Neutrophil (primary cell): ENCODE data around the gene SUMO2.
"Not testable (repeated sequence)": the region's sequence is repeated elsewhere in the genome, so short reads cannot be mapped to it uniquely, and the experiment has no call there.

Experiments used
- H3K27ac ChIP-seq: fragments of 200-600 bp; sonication (generic); 2 replicates; pipeline ENCODE4 v1.5.1; 2016; ENCODE audit warnings: mild to moderate bottlenecking, moderate library complexity
- H3K27me3 ChIP-seq: fragments of 200-600 bp; sonication (generic); 2 replicates; pipeline ENCODE4 v1.6.0; 2016; ENCODE audit warnings: mild to moderate bottlenecking
- H3K36me3 ChIP-seq: fragments of 200-600 bp; sonication (generic); 2 replicates; pipeline ENCODE4 v1.5.1; 2017
- H3K4me1 ChIP-seq, 2 experiments: fragments of 200-600 bp in 1 of 2; sonication (generic) in 1 of 2; 1 replicate in 1 of 2; 2 replicates in 1 of 2; pipeline versions ENCODE4 v1.5.1 to v1.6.1; 2013 to 2016; ENCODE audit warnings: low read depth in 1 of 2, low read length in 1 of 2, mild to moderate bottlenecking in 1 of 2, moderate library complexity in 1 of 2; ENCODE audit not compliant: control insufficient read depth in 1 of 2, insufficient read depth in 1 of 2
- H3K4me3 ChIP-seq, 2 experiments: fragments of 200-600 bp in 1 of 2; sonication (generic) in 1 of 2; 1 replicate in 1 of 2; 2 replicates in 1 of 2; pipeline ENCODE4 v1.5.1; 2013 to 2016; ENCODE audit warnings: low read depth in 1 of 2, low read length in 1 of 2, mild to moderate bottlenecking in 1 of 2, moderate library complexity in 1 of 2
- H3K9me3 ChIP-seq: fragments of 200-600 bp; sonication (generic); 2 replicates; pipeline ENCODE4 v1.5.1; 2016
- TF ChIP-seq, protein P1 (sequence below): fragments of 200-600 bp; sonication (generic); IDR thresholded peaks from 2 replicates; pipeline ENCODE4 v1.5.1; 2016; ENCODE audit warnings: antibody characterized with exemption

Gene SUMO2

DNA sequence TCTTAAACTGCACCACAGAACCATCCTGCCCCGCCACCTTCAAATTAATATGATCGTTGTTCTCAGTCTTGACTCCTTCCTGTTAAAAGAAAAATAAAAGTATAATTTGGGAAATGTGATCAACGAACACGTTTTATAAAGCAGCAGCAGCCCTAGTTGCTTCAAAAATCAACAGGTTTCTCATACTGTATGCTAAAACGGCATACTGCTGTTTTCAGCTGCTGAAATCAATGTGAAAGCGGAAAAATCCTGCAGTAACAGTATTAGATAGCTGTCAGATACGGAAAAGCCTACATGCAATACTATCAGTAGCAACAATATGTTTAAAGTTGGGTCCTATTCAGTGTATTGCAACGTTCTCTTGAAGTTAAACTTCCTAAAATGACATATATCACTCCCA lies 1.6 kb downstream of the SUMO2 start:
- no peaks in the 10 kb centered on the region for H3K27me3 ChIP-seq
- H3K4me3 ChIP-seq: peak overlapping the region; percentile 87 to 97
- peak overlapping the region; percentile 98 for H3K27ac ChIP-seq
- TF ChIP-seq, protein P1, sequence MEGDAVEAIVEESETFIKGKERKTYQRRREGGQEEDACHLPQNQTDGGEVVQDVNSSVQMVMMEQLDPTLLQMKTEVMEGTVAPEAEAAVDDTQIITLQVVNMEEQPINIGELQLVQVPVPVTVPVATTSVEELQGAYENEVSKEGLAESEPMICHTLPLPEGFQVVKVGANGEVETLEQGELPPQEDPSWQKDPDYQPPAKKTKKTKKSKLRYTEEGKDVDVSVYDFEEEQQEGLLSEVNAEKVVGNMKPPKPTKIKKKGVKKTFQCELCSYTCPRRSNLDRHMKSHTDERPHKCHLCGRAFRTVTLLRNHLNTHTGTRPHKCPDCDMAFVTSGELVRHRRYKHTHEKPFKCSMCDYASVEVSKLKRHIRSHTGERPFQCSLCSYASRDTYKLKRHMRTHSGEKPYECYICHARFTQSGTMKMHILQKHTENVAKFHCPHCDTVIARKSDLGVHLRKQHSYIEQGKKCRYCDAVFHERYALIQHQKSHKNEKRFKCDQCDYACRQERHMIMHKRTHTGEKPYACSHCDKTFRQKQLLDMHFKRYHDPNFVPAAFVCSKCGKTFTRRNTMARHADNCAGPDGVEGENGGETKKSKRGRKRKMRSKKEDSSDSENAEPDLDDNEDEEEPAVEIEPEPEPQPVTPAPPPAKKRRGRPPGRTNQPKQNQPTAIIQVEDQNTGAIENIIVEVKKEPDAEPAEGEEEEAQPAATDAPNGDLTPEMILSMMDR: no peak
- peaks cover 18% of the 10 kb centered on the region for H3K36me3 ChIP-seq
- peaks cover 23 to 25% of the 10 kb centered on the region in 2 experiments for H3K4me1 ChIP-seq
- H3K9me3 ChIP-seq: no peaks in the 10 kb centered on the region

DNA sequence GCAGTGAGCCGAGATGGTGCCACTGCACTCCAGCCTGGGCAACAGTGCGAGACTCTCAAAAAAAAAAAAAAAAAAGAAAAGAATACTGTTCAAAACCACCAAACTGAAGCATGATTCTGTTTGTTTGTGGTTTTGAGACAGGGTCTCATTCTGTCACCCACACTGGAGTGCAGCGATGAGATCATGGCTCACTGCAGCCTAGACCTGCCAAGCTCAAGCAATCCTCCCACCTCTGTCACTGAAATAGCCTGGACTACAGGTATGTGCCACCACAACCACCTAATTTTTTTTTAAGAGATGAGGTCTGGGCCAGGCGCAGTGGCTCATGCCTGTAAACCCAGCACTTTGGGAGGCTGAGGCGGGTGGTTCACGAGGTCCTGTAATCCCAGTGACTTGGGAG lies 4.3 kb downstream of the SUMO2 start:
- H3K27ac ChIP-seq: no peak overlapping the region
- peaks cover 43% of the 10 kb centered on the region for H3K36me3 ChIP-seq

DNA sequence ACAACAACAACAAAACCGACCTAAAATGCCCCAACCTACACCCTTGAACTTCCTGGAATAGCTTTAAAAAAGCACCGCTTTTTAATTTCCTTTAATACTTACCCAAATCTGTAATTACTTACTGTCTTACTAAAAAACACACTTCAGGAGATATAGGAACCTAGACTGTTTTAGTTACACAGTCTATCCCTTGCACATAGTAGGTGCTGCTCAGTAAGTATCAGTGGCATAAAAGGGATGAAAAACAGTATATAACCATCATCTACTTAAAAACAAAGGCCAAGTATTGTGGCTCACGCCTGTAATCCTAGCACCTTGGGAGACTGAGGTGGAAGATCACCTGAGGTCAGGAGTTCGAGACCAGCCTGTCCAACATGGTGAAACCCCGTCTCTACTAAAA lies 6.1 kb downstream of the SUMO2 start:
- TF ChIP-seq, protein P1: no peak
- Histone ChIP-seq H3K36me3 (peaks cover 54% of the 10 kb centered on the region), H3K4me1 (peaks cover 13 to 16% of the 10 kb centered on the region in 2 experiments), H3K4me3 (no peak overlapping the region), H3K9me3 (no peaks in the 10 kb centered on the region), H3K27ac (no peak overlapping the region), H3K27me3 (no peaks in the 10 kb centered on the region)

More for the DNA sequence above, 4.3 kb downstream of the SUMO2 start:
- peaks cover 20% of the 10 kb centered on the region in 2 experiments for H3K4me1 ChIP-seq
- no peaks in the 10 kb centered on the region for H3K27me3 ChIP-seq
- TF ChIP-seq, protein P1: no peak
- no peaks in the 10 kb centered on the region for H3K9me3 ChIP-seq
- H3K4me3 ChIP-seq: no peak overlapping the region

DNA sequence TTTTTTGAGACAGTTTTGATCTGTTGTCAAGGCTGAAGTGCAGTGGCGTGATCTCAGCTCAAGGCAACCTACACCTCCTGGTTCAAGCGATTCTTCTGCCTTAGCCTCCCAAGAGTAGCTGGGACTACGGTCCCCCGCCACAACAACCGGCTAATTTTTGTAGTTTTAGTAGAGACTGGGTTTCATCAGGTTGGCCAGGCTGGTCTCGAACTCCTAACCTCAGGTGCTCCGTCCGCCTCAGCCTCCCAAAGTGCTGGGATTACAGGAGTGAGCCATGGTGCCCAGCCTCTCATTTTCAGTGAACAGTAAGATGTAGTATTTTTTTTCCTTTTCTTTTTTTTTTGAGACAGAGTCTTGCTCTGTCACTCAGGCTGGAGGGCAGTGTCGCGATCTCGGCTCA lies 7.8 kb downstream of the SUMO2 start:
- Histone ChIP-seq H3K27ac (no peak overlapping the region), H3K4me1 (peaks cover 0 to 5% of the 10 kb centered on the region in 2 experiments), H3K4me3 (no peak overlapping the region), H3K27me3 (no peaks in the 10 kb centered on the region), H3K9me3 (no peaks in the 10 kb centered on the region), H3K36me3 (peaks cover 54% of the 10 kb centered on the region)
- TF ChIP-seq, protein P1: no peak

DNA sequence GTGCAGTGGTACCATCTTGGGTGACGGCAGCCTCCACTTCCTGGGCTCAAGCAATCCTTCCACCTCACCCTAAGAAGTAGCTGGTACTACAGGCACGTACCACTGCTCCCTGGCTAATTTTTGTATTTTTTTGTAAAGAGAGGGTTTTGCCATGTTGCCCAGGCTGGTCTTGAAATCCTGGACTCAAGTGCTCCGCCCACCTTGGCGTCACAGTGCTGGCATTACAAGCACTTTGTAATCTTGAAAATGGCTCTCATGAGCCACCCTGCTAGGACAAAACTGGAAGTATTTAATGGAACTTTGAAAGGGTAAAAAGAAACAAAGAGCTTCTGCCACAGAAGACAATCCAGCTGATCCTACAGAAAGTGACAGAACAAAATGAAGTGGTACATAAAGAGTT lies 9.2 kb downstream of the SUMO2 start:
- TF ChIP-seq, protein P1: no peak
- no peaks in the 10 kb centered on the region for H3K9me3 ChIP-seq
- no peaks in the 10 kb centered on the region for H3K4me1 ChIP-seq
- H3K27me3 ChIP-seq: no peaks in the 10 kb centered on the region
- H3K36me3 ChIP-seq: peaks cover 41% of the 10 kb centered on the region
- no peak overlapping the region for H3K27ac ChIP-seq
- no peak overlapping the region for H3K4me3 ChIP-seq

DNA sequence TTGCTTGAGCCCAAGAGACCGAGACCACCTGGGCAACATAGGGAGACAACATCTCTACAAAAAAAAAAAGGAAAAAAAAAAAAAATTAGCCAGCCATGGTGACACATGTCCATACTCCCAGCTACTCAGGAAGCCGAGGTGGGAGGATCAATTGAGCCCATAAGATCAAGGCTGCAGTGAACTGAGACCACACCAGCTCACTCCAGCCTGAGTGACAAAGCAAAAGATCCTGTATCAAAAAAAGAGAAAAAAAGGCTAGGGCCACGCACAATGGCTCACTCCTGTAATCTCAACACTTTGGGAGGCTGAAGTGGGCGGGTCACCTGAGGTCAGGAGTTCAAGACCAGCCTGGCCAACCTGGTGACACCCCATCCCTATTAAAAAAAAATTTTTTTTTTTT lies 13.8 kb downstream of the SUMO2 start:
- no peaks in the 10 kb centered on the region for H3K9me3 ChIP-seq
- H3K27ac ChIP-seq: no peak overlapping the region
- TF ChIP-seq, protein P1: no peak
- peaks cover 34% of the 10 kb centered on the region for H3K36me3 ChIP-seq
- H3K4me3 ChIP-seq: no peak overlapping the region
- H3K4me1 ChIP-seq: no peaks in the 10 kb centered on the region
- H3K27me3 ChIP-seq: no peaks in the 10 kb centered on the region

DNA sequence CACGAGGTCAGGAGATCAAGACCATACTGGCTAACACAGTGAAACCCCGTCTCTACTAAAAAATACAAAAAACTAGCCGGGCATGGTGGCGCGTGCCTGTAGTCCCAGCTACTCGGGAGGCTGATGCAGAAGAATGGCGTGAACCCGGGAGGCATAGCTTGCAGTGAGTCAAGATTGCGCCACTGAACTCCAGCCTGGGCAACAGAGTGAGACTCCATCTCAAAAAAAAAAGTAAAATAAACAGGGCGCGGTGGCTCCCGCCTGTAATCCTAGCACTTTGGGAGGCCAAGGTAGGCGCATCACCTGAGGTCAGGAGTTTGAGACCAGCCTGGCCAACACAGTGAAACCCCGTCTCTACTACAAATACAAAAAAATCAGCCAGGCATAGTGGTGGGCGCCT lies 18.2 kb downstream of the SUMO2 start:
- H3K4me1 ChIP-seq, H3K27me3 ChIP-seq, H3K4me3 ChIP-seq, H3K9me3 ChIP-seq, H3K27ac ChIP-seq: not testable (repeated sequence)
- peaks cover 17% of the 10 kb centered on the region for H3K36me3 ChIP-seq
